ENCODE results near the gene WARS2. TPM values are rescaled to one million over a fixed set of nuclear protein-coding genes. Genes with fewer than 3 reads are reported as not detected.

WARS2 gene
- total RNA-seq, 1 experiment from 2014 or later, result 18.1 TPM

- no peak overlapping the region for H3K4me3 ChIP-seq (ENCODE audit: low read length)
- no peaks in the 10 kb centered on the region for H3F3A ChIP-seq (ENCODE audit: low read length, unreplicated experiment)
- H3K4me1 ChIP-seq (ENCODE audit: insufficient read depth, low read length), result no peaks in the 10 kb centered on the region
- H3K9ac ChIP-seq (ENCODE audit: low read length), result no peak overlapping the region
- no peak for TF ChIP-seq EZH2 (IDR thresholded peaks at IDR 0.05; ENCODE audit: low read length, unreplicated experiment)
- TF ChIP-seq EZH2phosphoT487 (IDR thresholded peaks at IDR 0.05; ENCODE audit: borderline replicate concordance, low read length), result no peak
- TF ChIP-seq, protein P1, sequence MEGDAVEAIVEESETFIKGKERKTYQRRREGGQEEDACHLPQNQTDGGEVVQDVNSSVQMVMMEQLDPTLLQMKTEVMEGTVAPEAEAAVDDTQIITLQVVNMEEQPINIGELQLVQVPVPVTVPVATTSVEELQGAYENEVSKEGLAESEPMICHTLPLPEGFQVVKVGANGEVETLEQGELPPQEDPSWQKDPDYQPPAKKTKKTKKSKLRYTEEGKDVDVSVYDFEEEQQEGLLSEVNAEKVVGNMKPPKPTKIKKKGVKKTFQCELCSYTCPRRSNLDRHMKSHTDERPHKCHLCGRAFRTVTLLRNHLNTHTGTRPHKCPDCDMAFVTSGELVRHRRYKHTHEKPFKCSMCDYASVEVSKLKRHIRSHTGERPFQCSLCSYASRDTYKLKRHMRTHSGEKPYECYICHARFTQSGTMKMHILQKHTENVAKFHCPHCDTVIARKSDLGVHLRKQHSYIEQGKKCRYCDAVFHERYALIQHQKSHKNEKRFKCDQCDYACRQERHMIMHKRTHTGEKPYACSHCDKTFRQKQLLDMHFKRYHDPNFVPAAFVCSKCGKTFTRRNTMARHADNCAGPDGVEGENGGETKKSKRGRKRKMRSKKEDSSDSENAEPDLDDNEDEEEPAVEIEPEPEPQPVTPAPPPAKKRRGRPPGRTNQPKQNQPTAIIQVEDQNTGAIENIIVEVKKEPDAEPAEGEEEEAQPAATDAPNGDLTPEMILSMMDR (conservative IDR thresholded peaks at IDR 0.05; ENCODE audit: low read depth, low read length), result no peak
- intact Hi-C loops (cut with micrococcal nuclease), result no loop called here
- no peaks in the 10 kb centered on the region for H4K20me1 ChIP-seq (ENCODE audit: low read length)
- no peak for ATAC-seq
- H3K4me2 ChIP-seq (ENCODE audit: low read length), result no peak overlapping the region
- BruUV-seq (replicated peaks), result no TSS peak
- no peaks in the 10 kb centered on the region for H3K36me3 ChIP-seq (ENCODE audit: low read depth, low read length)
- no peak overlapping the region for H2AFZ ChIP-seq (ENCODE audit: low read length)
- H3K9me2 ChIP-seq (replicated peaks; ENCODE audit: low read length), result no peaks in the 10 kb centered on the region
- ChIA-PET CTCF (no interaction called here), POLR2A (ENCODE audit: unreplicated experiment) (no interaction called here)
- H3K79me2 ChIP-seq (ENCODE audit: low read length), result no peaks in the 10 kb centered on the region
- no peak for DNase-seq
- no peak overlapping the region for H3K27ac ChIP-seq (ENCODE audit: low read length)
- no peaks in the 10 kb centered on the region for H3K9me3 ChIP-seq (ENCODE audit: low read length)
- no peaks in the 10 kb centered on the region for H3K27me3 ChIP-seq (ENCODE audit: low read length)
Observed at GRCh38 chr1:118987468-118988185, 152.8 kb downstream of the WARS2 start.

DNA sequence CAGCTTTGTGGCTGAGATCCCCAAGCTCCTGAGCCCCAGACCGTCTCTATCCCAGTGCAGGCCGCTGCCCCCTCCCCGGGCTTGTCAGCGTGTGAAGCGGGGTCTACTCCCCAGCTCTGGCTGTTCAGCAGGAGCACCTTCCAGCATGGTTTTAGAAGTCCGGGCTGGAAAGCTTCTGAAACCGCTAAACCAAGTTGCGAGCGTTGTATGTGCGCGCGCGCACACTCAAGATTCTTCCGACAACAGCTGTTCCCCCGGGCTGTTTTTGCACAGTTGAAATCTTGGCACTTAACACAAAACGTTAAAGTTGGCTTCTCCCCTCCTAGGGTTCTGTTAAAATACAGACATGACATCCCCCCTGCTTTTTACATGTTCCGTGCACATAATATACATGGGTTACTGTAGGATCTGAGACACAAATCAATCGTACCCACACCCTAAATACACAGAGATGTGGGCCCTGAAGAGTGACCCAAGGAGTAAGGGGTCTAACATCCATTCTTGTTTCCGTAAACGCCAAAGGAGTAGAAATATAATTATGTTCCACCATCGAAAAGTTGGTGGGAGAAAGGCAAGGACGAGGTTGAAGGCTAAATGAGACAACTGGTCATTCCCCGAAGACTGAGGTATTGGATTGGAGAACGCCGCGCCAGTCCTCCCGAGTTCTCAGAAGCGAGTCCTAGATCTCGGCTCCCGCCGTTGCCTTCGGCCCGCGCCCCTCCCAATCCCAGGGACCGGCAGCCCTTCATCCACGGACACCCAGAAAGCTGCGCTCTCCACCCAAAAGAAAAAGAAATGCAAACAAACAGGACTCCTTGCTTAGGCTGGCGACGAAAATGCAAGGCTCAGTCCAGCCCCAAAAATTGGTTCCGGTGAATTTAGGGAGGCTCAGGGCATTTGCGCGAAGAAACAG is 153.6 kb downstream of the WARS2 start:
- H3K79me2 ChIP-seq (ENCODE audit: low read length), result no peaks in the 10 kb centered on the region
- H3K4me1 ChIP-seq (ENCODE audit: insufficient read depth, low read length), result no peaks in the 10 kb centered on the region
- ChIA-PET CTCF (no interaction called here), POLR2A (ENCODE audit: unreplicated experiment) (no interaction called here)
- TF ChIP-seq EZH2 (IDR thresholded peaks at IDR 0.05; ENCODE audit: low read length, unreplicated experiment), result no peak
- no peak for TF ChIP-seq EZH2phosphoT487 (IDR thresholded peaks at IDR 0.05; ENCODE audit: borderline replicate concordance, low read length)
- TF ChIP-seq, protein P1 (conservative IDR thresholded peaks at IDR 0.05; ENCODE audit: low read depth, low read length), result no peak
- H3K27ac ChIP-seq (ENCODE audit: low read length), result no peak overlapping the region
- DNase-seq, result no peak
- no peak overlapping the region for H3K4me3 ChIP-seq (ENCODE audit: low read length)
- no peak overlapping the region for H3K4me2 ChIP-seq (ENCODE audit: low read length)
- BruUV-seq (replicated peaks), result no TSS peak
- no peak overlapping the region for H3K9ac ChIP-seq (ENCODE audit: low read length)
- H3K27me3 ChIP-seq (ENCODE audit: low read length), result no peaks in the 10 kb centered on the region
- H3K9me2 ChIP-seq (replicated peaks; ENCODE audit: low read length), result no peaks in the 10 kb centered on the region
- no peaks in the 10 kb centered on the region for H3K9me3 ChIP-seq (ENCODE audit: low read length)
- no peak for ATAC-seq
- no peaks in the 10 kb centered on the region for H3K36me3 ChIP-seq (ENCODE audit: low read depth, low read length)
- H4K20me1 ChIP-seq (ENCODE audit: low read length), result no peaks in the 10 kb centered on the region
- intact Hi-C loops (cut with micrococcal nuclease), result no loop called here
- H3F3A ChIP-seq (ENCODE audit: low read length, unreplicated experiment), result no peaks in the 10 kb centered on the region
- H2AFZ ChIP-seq (ENCODE audit: low read length), result no peak overlapping the region

Data from PC-3 (cell line).